Stimulated activated CD4-positive, alpha-beta T cell treated with anti-CD3 and anti-CD28 coated beads, Interleukin-1b, Interleukin-23, amount 100 ng/mL, for 48 hours (primary cell): Measurements from ENCODE around the gene MMP25.

Experiments
- DNase-seq: peaks from one replicate; pipeline ENCODE4 v3.0.0-alpha.2; 2020

The MMP25 gene

DNA sequence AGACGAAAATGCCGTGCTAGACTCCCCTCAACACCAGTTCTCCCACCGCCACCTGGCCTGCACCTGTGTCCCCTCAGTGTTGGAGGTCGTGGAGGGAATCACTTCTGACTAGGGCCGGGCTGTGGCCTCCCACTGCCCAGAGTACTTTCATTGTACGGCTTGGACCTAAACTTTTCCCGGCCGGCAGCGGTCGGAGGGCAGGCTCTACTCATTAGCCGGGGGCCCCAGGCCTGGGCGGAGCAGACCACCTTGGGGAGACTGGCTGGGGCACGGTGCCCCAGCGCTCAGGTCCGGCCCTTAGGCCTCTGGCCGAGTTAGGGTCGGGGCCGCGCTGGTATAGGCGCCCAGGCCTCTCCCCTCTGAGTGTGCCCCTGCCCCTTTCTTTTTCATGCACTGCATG lies 29.0 kb upstream of the MMP25 start:
- DNase-seq: no peak

GRCh38 chr16:3017794-3018506 lies 28.4 kb upstream of the MMP25 start, which contains the start of gene CLDN6:
Gene CLDN6, minus strand, starts transcription at chr16:3018183. Its CDS starts 2,162 bp downstream, at chr16:3016021.
- DNase-seq: peak; percentile 52

- DNase-seq: no peak
Measured at GRCh38 chr16:3019594-3020246, 26.6 kb upstream of the MMP25 start.

DNA sequence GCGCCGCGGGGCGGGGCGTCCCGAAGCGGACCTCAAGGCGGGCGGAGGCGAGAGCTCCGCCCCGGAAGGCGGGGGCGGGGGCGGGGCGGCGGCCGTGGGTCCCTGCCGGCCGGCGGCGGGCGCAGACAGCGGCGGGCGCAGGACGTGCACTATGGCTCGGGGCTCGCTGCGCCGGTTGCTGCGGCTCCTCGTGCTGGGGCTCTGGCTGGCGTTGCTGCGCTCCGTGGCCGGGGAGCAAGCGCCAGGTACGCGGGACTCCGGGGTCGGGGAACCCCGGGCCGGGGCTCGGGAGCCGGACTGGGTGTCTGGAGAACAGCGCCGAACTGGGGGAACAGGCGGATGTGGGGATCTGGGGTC lies 26.1 kb upstream of the MMP25 start, which contains the start of gene TNFRSF12A:
TSS of gene TNFRSF12A (plus strand) at position 122 of the 357 bp plus-strand sequence. CDS start at position 152, 30 bp downstream.
- DNase-seq: peak; percentile 66

DNA sequence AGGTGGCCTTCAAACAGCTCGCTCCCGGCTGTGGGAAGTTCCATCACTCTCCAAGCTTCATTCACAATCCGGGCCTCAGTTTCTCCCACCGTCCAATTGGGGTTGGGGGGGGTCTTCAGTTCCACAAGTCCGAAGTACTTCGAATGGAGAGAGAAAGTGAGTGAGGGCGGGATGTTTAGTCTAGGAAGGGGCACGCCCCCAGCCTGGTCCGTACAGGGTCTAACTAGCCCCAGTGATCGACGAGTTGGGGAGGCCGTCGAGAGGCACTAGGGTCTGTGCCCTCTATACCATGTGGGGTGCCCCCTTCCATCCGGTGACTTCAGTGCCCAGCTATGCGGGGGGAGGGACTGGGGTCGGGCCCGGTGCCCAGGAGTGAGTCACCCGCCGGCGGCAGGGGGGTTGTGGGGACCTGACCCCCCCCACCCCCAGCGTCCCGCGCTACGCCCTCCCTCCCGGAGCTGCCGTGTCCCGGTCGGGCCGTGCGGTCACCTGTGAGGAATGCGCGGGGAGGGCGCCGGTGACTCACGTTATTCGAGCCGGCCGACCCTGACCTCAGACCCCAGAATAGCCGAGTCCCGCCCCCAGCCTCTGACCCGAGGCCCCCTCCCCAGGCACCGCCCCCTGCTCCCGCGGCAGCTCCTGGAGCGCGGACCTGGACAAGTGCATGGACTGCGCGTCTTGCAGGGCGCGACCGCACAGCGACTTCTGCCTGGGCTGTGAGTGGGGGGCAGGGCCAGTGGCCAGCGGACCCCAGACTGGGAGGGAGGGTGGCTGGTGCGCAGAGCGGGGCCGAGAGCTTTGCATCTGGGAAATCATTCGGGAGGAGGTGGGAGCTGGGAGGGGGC lies 25.5 kb upstream of the MMP25 start:
- DNase-seq: peak; percentile 50

DNA sequence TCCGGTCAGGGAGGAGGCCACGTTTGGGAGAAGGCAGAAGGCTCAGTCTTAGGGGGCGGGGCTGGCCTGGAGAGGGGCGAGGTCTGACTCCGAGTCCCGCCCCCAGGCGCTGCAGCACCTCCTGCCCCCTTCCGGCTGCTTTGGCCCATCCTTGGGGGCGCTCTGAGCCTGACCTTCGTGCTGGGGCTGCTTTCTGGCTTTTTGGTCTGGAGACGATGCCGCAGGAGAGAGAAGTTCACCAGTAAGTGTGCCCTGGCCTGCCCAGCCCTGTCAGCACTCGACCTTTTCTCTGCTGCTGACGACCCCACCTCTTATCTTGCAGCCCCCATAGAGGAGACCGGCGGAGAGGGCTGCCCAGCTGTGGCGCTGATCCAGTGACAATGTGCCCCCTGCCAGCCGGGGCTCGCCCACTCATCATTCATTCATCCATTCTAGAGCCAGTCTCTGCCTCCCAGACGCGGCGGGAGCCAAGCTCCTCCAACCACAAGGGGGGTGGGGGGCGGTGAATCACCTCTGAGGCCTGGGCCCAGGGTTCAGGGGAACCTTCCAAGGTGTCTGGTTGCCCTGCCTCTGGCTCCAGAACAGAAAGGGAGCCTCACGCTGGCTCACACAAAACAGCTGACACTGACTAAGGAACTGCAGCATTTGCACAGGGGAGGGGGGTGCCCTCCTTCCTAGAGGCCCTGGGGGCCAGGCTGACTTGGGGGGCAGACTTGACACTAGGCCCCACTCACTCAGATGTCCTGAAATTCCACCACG lies 24.7 kb upstream of the MMP25 start:
- peak; percentile 94 for DNase-seq

- peak; percentile 90 for DNase-seq
Measured at GRCh38 chr16:3022208-3022683, 24.1 kb upstream of the MMP25 start.

DNA sequence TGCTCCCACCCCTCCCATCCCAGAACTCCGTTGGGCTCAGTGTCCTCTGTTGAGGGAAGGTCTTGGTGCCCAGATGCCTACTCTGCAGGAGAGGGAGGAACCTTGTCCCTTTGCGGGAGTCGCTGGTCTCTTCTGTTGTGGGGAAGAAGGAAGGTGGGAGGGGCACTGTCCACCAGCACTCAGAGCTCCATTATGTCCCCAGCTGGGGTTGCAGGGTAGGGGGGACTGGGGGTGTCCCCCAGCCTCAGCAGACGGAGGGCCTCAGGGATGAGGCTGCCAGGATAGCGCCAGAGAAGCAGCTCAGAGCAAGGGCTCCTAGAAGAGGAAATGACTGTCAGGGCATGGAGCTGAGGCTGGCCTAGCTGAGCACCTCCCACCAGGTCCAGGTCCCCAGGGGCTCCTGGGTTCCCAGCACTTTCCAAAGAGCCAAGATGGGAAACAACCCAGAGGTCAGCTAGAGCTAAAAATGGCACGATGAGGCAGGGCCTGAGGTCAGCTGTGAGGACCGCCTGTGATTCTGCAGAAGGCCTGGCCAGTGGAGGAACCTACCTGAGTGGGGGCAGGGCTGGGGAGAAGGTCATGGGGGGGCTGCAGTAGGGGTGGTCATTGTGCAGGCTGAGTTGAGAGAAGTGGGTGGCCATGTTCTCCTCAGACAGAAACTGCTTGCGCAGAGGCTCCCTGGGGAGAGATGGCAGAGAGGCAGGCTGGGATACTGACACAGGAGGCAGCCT lies 23.5 kb upstream of the MMP25 start:
- DNase-seq: no peak

DNA sequence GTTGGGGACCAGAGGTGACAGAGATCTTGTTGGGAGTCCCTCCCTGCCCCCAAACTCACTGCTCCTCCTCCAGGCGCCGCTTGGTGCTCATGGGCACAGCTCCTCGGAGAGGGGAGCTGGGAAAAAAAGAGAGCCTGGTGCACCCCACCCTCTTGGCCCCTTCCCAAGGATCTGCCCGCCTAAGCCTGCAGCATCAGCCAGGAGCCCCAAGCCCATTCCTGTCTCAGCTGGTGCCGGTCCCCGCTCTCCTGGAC lies 23.0 kb upstream of the MMP25 start:
- DNase-seq: peak; percentile 37

DNA sequence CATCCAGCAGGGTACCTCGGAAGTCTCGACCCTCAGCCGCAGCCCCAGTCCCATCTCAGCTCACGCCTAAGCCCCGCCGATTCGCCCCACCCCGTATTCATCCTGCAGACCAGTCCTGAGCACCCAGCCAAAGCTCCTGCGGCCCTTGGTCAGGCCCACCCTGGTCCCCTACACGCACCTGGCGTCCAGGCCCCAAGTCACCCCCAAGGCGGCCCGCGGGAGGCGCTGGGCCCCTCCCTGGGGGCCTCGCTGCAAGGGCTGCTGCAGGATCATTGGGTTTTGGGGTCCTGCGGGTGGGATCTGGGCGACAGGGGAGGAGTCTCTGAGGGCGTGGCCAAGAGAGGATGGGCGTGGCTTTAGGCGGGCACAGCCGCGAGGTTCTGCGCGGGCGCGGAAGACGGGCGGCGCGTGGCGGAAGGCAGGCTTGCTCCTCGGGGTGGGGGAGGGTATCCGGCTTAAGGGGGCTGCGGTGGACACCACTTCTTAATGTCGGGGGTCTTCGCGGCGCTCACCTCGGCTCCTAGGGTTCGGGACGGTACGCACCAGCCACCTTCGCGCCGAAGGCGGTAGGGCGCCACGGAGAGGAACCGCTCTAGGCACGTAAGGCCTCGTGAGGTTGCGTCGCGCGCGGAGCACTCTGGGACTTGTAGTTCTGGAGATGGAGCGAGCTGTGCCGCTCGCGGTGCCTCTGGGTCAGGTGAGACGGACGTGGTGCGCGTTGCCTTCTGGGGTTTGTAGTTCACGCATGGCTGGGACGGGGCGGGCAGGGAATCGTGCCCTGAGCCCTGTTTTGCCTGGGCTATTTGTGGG lies 22.5 kb upstream of the MMP25 start, which contains the start of the genes HCFC1R1 and THOC6:
TSS of gene HCFC1R1 (minus strand) at position 274 of the 810 bp plus-strand sequence. CDS start at position 273, 1 bp downstream.
TSS of gene THOC6 (plus strand) at position 367 of the 810 bp plus-strand sequence. CDS start at position 659, 292 bp downstream.
- peak; percentile 97 for DNase-seq

- no peak for DNase-seq
Measured at GRCh38 chr16:3025032-3026002, 21.0 kb upstream of the MMP25 start.

DNA sequence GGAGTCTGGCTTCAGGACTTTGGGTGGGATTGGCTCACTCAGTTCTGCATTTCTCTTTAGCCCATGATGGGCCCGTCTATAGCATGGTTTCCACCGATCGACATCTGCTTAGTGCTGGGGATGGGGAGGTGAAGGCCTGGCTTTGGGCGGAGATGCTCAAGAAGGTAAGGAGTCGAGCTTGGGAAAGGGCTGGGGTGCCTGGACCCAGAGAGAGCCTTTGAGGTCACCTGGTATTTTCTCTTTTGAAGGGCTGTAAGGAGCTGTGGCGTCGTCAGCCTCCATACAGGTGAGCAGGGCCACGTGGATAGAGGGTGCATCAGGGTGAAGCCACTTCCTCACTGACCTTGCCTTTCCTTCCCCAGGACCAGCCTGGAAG lies 20.4 kb upstream of the MMP25 start:
- DNase-seq: no peak

GRCh38 chr16:3026609-3027488 lies 19.5 kb upstream of the MMP25 start:
- DNase-seq: no peak

DNA sequence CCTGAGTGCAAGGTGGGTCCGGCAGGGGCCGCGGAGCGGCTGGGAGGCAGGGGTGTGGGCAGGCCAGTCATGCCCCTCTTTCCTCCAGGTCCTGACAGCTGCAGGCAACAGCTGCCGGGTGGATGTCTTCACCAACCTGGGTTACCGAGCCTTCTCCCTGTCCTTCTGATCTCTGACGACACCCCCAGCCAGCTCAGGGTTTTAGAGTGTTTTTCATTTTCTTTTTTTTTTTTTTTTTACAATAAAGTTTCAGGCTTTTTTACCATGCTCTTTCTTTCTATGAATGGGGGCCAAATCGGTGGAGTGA lies 18.9 kb upstream of the MMP25 start:
- no peak for DNase-seq

DNA sequence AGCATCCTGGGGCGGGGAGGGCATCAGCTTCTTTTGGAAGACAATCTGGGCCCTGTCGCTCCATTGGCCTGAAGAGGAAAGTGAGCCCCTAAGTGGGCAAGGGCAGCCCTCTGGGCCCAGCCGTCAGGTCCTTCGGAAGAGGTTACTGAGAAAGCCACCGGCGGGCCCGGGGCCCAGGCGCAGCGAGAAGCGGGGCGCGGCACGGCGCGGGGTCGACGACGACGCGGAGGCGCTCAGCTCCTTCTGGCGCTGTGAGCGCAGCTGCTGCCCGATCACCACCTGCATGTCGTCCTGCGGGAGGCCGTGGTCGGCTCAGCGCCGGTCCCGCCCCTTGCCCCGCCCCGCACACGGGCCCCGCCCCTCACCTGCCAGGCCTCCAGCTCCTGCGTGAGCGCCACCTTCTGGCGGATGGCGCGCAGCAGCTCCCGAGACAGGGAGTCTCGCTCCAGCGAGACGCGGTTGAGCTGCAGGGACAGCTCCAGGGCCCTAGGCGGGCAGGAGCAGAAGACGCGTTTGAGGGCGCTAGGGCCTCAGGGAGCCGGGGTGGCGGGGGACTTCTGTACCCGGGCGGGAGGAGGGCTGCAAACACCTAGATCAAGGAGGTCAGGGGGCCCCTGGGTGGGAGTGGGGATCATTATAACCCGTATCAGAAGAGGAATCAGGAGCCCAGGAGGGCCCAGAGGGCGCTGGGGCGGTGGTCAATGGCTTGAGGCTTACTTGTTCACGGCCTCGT lies 18.2 kb upstream of the MMP25 start:
- DNase-seq: peak; percentile 88

DNA sequence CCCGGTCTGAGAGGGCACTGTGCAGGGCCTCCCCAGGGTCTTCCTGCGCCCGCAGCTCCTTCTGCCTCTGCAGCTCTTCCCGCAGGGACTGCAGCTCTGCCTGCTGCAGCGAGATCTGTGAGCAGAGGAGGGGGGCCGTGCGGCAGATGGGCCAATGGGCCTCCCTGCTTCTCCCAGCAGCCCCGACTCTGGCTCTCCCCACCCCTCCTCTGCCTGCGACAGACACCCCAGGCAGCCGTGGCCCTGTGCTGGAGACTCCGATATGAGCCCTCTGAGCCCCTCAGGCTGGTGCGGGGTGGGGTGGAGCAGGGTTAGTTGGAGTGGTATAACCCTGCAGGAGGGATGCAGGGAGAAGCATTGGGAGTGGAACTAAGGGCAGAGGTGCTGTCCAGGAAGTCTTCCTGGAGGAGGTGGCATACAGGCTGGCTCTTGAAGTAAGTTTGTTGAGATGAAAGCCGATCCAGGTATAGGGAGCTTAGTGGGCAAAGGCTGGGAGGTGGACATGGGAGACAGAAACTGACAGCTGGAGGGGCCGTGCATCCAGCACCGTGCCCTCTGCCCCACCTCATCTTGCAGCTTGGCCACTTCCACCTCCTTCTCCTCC lies 17.5 kb upstream of the MMP25 start:
- no peak for DNase-seq

GRCh38 chr16:3029491-3030221 lies 16.7 kb upstream of the MMP25 start:
- DNase-seq: peak; percentile 57
